ENCODE results near the gene IL1B. TPM values are rescaled to one million over a fixed set of nuclear protein-coding genes. Genes with fewer than 3 reads are reported as not detected.
A peak's percentile ranks its signal among the peaks of the same experiment; 100 is the strongest.

IL1B gene
- polyA plus RNA-seq, 1 of the 3 experiments (the other 2 are of a cell fraction) = 0.25 TPM

DNA sequence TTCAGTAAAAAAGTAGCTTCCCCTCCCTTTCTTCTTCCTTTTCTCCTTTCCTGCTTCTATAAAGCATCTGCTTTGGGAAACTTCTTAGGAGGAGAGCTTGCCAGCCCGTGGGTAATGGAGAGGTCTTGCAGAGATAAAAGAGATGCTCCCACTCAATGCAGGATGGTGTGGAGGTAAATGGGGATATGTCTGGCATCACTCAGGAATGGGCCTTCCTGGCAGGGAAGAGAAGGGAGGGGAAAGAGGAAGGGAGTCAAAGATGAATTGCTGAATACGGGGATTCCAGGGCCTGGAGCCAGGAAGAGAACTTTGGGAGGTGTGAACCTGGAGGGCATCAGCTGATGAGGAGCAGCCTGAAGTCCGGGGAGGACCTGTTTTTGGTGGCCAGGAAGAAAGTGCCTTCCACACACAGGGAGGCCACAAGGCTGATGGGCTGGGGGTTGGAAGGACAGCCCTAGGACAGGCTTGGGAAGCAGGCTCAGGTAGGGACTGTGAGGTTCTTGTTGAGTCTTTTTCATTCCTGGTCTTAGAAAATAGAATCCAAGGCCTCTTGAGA, 25.2 kb downstream of the IL1B start:
- TF ChIP-seq, protein P1, sequence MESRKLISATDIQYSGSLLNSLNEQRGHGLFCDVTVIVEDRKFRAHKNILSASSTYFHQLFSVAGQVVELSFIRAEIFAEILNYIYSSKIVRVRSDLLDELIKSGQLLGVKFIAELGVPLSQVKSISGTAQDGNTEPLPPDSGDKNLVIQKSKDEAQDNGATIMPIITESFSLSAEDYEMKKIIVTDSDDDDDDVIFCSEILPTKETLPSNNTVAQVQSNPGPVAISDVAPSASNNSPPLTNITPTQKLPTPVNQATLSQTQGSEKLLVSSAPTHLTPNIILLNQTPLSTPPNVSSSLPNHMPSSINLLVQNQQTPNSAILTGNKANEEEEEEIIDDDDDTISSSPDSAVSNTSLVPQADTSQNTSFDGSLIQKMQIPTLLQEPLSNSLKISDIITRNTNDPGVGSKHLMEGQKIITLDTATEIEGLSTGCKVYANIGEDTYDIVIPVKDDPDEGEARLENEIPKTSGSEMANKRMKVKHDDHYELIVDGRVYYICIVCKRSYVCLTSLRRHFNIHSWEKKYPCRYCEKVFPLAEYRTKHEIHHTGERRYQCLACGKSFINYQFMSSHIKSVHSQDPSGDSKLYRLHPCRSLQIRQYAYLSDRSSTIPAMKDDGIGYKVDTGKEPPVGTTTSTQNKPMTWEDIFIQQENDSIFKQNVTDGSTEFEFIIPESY (IDR thresholded peaks at IDR 0.05; ENCODE audit: borderline replicate concordance, low read depth) = no peak
- TF ChIP-seq CHD2 (IDR thresholded peaks at IDR 0.05; ENCODE audit: low read length, partially characterized antibody) (no peak), MXI1 (IDR thresholded peaks at IDR 0.05; ENCODE audit: low read depth, low read length) (no peak), GABPA (IDR thresholded peaks at IDR 0.05; ENCODE audit: low read depth) (no peak), FOSL2 (IDR thresholded peaks at IDR 0.05; ENCODE audit: borderline replicate concordance, low read depth) (no peak), NFIC (IDR thresholded peaks at IDR 0.05; ENCODE audit: borderline replicate concordance) (no peak), SMC3 (IDR thresholded peaks at IDR 0.05; ENCODE audit: low read depth, low read length) (no peak), JUND (IDR thresholded peaks at IDR 0.05) (no peak), ELF1 (IDR thresholded peaks at IDR 0.05) (no peak), GATA2 (CRISPR knock-in tag; IDR thresholded peaks at IDR 0.05) (no peak), FOXJ3 (CRISPR knock-in tag; IDR thresholded peaks at IDR 0.05) (no peak)
- TF ChIP-seq, protein P2, sequence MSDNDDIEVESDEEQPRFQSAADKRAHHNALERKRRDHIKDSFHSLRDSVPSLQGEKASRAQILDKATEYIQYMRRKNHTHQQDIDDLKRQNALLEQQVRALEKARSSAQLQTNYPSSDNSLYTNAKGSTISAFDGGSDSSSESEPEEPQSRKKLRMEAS (IDR thresholded peaks at IDR 0.05; ENCODE audit: low read depth) = no peak
- TF ChIP-seq, protein P3, sequence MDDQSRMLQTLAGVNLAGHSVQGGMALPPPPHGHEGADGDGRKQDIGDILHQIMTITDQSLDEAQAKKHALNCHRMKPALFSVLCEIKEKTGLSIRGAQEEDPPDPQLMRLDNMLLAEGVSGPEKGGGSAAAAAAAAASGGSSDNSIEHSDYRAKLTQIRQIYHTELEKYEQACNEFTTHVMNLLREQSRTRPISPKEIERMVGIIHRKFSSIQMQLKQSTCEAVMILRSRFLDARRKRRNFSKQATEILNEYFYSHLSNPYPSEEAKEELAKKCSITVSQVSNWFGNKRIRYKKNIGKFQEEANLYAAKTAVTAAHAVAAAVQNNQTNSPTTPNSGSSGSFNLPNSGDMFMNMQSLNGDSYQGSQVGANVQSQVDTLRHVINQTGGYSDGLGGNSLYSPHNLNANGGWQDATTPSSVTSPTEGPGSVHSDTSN (IDR thresholded peaks at IDR 0.05) = no peak
- TF ChIP-seq, protein P4, sequence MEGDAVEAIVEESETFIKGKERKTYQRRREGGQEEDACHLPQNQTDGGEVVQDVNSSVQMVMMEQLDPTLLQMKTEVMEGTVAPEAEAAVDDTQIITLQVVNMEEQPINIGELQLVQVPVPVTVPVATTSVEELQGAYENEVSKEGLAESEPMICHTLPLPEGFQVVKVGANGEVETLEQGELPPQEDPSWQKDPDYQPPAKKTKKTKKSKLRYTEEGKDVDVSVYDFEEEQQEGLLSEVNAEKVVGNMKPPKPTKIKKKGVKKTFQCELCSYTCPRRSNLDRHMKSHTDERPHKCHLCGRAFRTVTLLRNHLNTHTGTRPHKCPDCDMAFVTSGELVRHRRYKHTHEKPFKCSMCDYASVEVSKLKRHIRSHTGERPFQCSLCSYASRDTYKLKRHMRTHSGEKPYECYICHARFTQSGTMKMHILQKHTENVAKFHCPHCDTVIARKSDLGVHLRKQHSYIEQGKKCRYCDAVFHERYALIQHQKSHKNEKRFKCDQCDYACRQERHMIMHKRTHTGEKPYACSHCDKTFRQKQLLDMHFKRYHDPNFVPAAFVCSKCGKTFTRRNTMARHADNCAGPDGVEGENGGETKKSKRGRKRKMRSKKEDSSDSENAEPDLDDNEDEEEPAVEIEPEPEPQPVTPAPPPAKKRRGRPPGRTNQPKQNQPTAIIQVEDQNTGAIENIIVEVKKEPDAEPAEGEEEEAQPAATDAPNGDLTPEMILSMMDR (IDR thresholded peaks at IDR 0.05) = no peak
- no peaks in the 10 kb centered on the region for H3K79me2 ChIP-seq (ENCODE audit: insufficient read depth)
- POLR2A ChIA-PET = no interaction called here

More for the DNA sequence above, 25.2 kb downstream of the IL1B start:
- Histone ChIP-seq H2AFZ (ENCODE audit: low read depth) (peak overlapping the region; percentile 71; the same call in 1 of the 2 replicates), H3K9me2 (no peaks in the 10 kb centered on the region), H3K4me3 (ENCODE audit: low read depth in 2 of 2, low read length in 1 of 2) (no peak overlapping the region), H3F3A (replicated peaks; ENCODE audit: insufficient read depth) (peaks cover 6% of the 10 kb centered on the region), H3K4me2 (no peak overlapping the region), H3K36me3 (replicated peaks in 1 of 2; ENCODE audit: control insufficient read depth in 1 of 2, insufficient read depth in 2 of 2, low read length in 1 of 2) (no peaks in the 10 kb centered on the region), H3K27ac (ENCODE audit: low read depth in 2 of 2, low read length in 1 of 2) (peak overlapping the region in 1 of 2 experiments; percentile 19; a peak in 1 of 4 replicates), H3K27me3 (ENCODE audit: insufficient read depth) (no peaks in the 10 kb centered on the region), H3K9ac (no peak overlapping the region), H3K9me3 (no peaks in the 10 kb centered on the region), H3K4me1 (ENCODE audit: control insufficient read depth in 1 of 2, insufficient read depth in 2 of 2, low read depth in 1 of 2, low read length in 1 of 2) (peaks cover 0 to 7% of the 10 kb centered on the region in 2 experiments; a peak in 1 of 4 replicates), H4K20me1 (ENCODE audit: insufficient read depth) (no peaks in the 10 kb centered on the region)
- DNase-seq = no peak
- CTCF ChIA-PET = no interaction called here
- 64% methylated on average over 3 of the region's 3 CpGs for WGBS (ENCODE audit: low lambda C conversion rate)
